Astrocyte of the spinal cord (primary cell): Measurements from ENCODE around the gene AADACL3.
"Not testable (repeated sequence)": the region's sequence is repeated elsewhere in the genome, so short reads cannot be mapped to it uniquely, and the experiment has no call there.

Source experiments
- DNase-seq: peaks from one replicate; pipeline ENCODE4 v3.0.0; 2011; ENCODE audit warnings: low read depth, low spot score
- H3K4me3 ChIP-seq: 2 replicates; pipeline ENCODE4 v1.5.1; 2011; ENCODE audit warnings: low read depth, mild to moderate bottlenecking, low read length, moderate library complexity
- CTCF ChIP-seq: IDR thresholded peaks from 2 replicates; pipeline ENCODE4 v1.5.1; 2012; ENCODE audit warnings: low read depth, mild to moderate bottlenecking, low read length, inconsistent platforms
- in situ Hi-C: cut with HindIII; loops from 2 replicates; pipeline ENCODE4 v1.10.0; 2017; ENCODE audit warnings: low sequenced_read_pairs

AADACL3 gene

GRCh38 chr1:12706061-12706460 is 9.8 kb upstream of the AADACL3 start:
- no peak for TF ChIP-seq CTCF
- in situ Hi-C loops: no loop called here

GRCh38 chr1:12708396-12709090 is 7.4 kb upstream of the AADACL3 start:
- DNase-seq: no peak
- TF ChIP-seq CTCF: no peak
- H3K4me3 ChIP-seq: no peak overlapping the region
- in situ Hi-C loops: no loop called here

More at GRCh38 chr1:12706061-12706460, 9.8 kb upstream of the AADACL3 start:
- no peak overlapping the region for H3K4me3 ChIP-seq
- DNase-seq: no peak

GRCh38 chr1:12709091-12709491 is 6.8 kb upstream of the AADACL3 start:
- DNase-seq: no peak
- in situ Hi-C loops: no loop called here
- no peak overlapping the region for H3K4me3 ChIP-seq
- no peak for TF ChIP-seq CTCF

- H3K4me3 ChIP-seq: no peak overlapping the region
- in situ Hi-C loops: no loop called here
- DNase-seq: no peak
- no peak for TF ChIP-seq CTCF
Measured at GRCh38 chr1:12709696-12710095, 6.2 kb upstream of the AADACL3 start.

- in situ Hi-C loops: no loop called here
- DNase-seq: no peak
- no peak overlapping the region for H3K4me3 ChIP-seq
- no peak for TF ChIP-seq CTCF
Measured at GRCh38 chr1:12711536-12711935, 4.4 kb upstream of the AADACL3 start.

- in situ Hi-C loops: no loop called here
- no peak for TF ChIP-seq CTCF
Measured at GRCh38 chr1:12712076-12712475, 3.8 kb upstream of the AADACL3 start.

GRCh38 chr1:12712929-12713328 is 3.0 kb upstream of the AADACL3 start:
- no peak for TF ChIP-seq CTCF
- no peak for DNase-seq
- in situ Hi-C loops: no loop called here
- no peak overlapping the region for H3K4me3 ChIP-seq

More at GRCh38 chr1:12712076-12712475, 3.8 kb upstream of the AADACL3 start:
- DNase-seq: no peak
- H3K4me3 ChIP-seq: no peak overlapping the region

GRCh38 chr1:12713651-12714050 is 2.3 kb upstream of the AADACL3 start:
- in situ Hi-C loops, H3K4me3 ChIP-seq, DNase-seq: not testable (repeated sequence)
